Urothelium cell line (cell line): Measurements from ENCODE around the gene S100A3.
A peak's percentile ranks its signal among the peaks of the same experiment; 100 is the strongest.
"Not testable (repeated sequence)": the region's sequence is repeated elsewhere in the genome, so short reads cannot be mapped to it uniquely, and the experiment has no call there.

Source experiments
- DNase-seq: peaks from one replicate; pipeline ENCODE4 v3.0.0; 2011; ENCODE audit warnings: low spot score, mixed read lengths
- FAIRE-seq: peaks from 2 replicates; lab custom pipeline; 2011; peaks lifted over from hg19 to GRCh38; lab: Jason Lieb, UNC

S100A3 gene

GRCh38 chr1:153536012-153536670, 12.9 kb downstream of the S100A3 start:
- FAIRE-seq (no peak), DNase-seq (peak; percentile 55)

GRCh38 chr1:153535242-153536011, 13.6 kb downstream of the S100A3 start, which contains the start of gene S100A6:
TSS of gene S100A6 (minus strand) at chr1:153535991. CDS start at chr1:153535339, 652 bp downstream.
- no peak for FAIRE-seq

GRCh38 chr1:153534925-153535241, 14.2 kb downstream of the S100A3 start:
- FAIRE-seq: no peak
- no peak for DNase-seq

More at GRCh38 chr1:153535242-153536011, 13.6 kb downstream of the S100A3 start, which contains the start of gene S100A6:
- DNase-seq: no peak

GRCh38 chr1:153534226-153534924, 14.7 kb downstream of the S100A3 start:
- no peak for DNase-seq

GRCh38 chr1:153533689-153534201, 15.3 kb downstream of the S100A3 start:
- peak; percentile 66 for FAIRE-seq
- DNase-seq: peak; percentile 88

More at GRCh38 chr1:153534226-153534924, 14.7 kb downstream of the S100A3 start:
- FAIRE-seq: no peak

GRCh38 chr1:153532769-153533599, 16.1 kb downstream of the S100A3 start:
- DNase-seq: peak; percentile 61
- no peak for FAIRE-seq

GRCh38 chr1:153532181-153532580, 16.9 kb downstream of the S100A3 start:
- DNase-seq (no peak), FAIRE-seq (no peak)

- FAIRE-seq (no peak), DNase-seq (no peak)
Observed at GRCh38 chr1:153531638-153532037, 17.4 kb downstream of the S100A3 start.

GRCh38 chr1:153527683-153528040, 21.4 kb downstream of the S100A3 start:
- FAIRE-seq: no peak

GRCh38 chr1:153527023-153527682, 21.9 kb downstream of the S100A3 start:
- no peak for FAIRE-seq
- no peak for DNase-seq

More at GRCh38 chr1:153527683-153528040, 21.4 kb downstream of the S100A3 start:
- no peak for DNase-seq

GRCh38 chr1:153526132-153526543, 22.9 kb downstream of the S100A3 start:
- DNase-seq (no peak), FAIRE-seq (no peak)

- FAIRE-seq: no peak
- no peak for DNase-seq
Observed at GRCh38 chr1:153525088-153525728, 23.9 kb downstream of the S100A3 start.

GRCh38 chr1:153522353-153523048, 26.6 kb downstream of the S100A3 start:
- FAIRE-seq, DNase-seq: not testable (repeated sequence)

GRCh38 chr1:153521808-153522207, 27.2 kb downstream of the S100A3 start:
- DNase-seq, FAIRE-seq: not testable (repeated sequence)

GRCh38 chr1:153520818-153521476, 28.1 kb downstream of the S100A3 start:
- FAIRE-seq (no peak), DNase-seq (no peak)

- FAIRE-seq, DNase-seq: not testable (repeated sequence)
Observed at GRCh38 chr1:153520137-153520691, 28.8 kb downstream of the S100A3 start.

GRCh38 chr1:153519242-153519641, 29.8 kb downstream of the S100A3 start:
- no peak for FAIRE-seq
- no peak for DNase-seq
